Panc1 (cell line): ENCODE data around the gene TBC1D22A.

Experiments
- CTCF ChIP-seq: fragments of 450-650 bp; IDR thresholded peaks from 2 replicates; pipeline ENCODE4 v1.5.1; 2017; ENCODE audit warnings: mild to moderate bottlenecking
- POLR2AphosphoS5 ChIP-seq: IDR thresholded peaks from 2 replicates; pipeline ENCODE4 v1.6.1; 2012; ENCODE audit warnings: mild to moderate bottlenecking, low read depth, low read length, moderate library complexity
- SIN3A ChIP-seq: IDR thresholded peaks from 2 replicates; pipeline ENCODE4 v1.6.1; 2012; ENCODE audit warnings: low read depth, mild to moderate bottlenecking, low read length, moderate library complexity, borderline replicate concordance; ENCODE audit not compliant: insufficient read depth
- TCF7L2 ChIP-seq: IDR thresholded peaks from 2 replicates; pipeline ENCODE4 v1.6.1; 2011; ENCODE audit warnings: mild to moderate bottlenecking, low read depth, low read length, inconsistent platforms
- TF ChIP-seq, protein P1 (sequence below), 2 experiments: IDR thresholded peaks; 2 replicates each; pipeline ENCODE4 v1.6.1; 2011 to 2012; ENCODE audit warnings: low read depth in 2 of 2, control low read depth in 1 of 2, low read length in 1 of 2, mild to moderate bottlenecking in 1 of 2, moderate library complexity in 1 of 2; ENCODE audit not compliant: insufficient read depth in 1 of 2

DNA sequence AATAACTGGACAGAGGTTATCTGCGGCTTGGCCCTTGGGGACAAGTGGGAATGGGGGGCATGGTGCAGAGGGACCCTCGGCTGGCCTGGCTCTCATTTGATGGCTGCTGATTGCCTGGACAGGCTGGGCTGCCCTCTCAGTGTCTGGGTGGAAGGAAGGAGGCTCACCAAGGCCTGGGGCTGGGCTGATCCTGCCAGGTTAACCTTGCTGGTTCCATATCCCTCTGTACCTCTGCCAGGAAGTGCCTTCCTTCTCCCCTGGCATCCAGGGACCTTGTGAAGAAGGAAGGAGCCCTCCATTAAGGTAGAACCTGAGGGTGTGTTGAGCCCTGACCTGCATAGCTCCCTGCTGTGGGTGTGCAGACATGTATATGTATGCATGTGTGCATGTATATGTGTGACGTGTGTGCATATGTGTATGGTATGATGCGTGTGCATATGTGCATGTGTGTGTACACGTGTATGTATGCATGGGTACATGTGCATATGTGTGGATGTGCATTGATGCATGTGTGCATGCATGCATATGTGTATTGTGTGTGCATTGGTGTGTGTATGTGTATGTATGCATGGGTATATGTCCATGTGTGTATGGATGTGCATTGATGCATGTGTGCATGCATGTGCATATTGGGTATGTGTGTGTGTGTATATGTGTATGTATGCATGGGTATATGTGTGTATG, 433.9 kb downstream of the TBC1D22A start:
- TF ChIP-seq CTCF (no peak), POLR2AphosphoS5 (no peak), SIN3A (no peak), TCF7L2 (no peak)
- TF ChIP-seq, protein P1, sequence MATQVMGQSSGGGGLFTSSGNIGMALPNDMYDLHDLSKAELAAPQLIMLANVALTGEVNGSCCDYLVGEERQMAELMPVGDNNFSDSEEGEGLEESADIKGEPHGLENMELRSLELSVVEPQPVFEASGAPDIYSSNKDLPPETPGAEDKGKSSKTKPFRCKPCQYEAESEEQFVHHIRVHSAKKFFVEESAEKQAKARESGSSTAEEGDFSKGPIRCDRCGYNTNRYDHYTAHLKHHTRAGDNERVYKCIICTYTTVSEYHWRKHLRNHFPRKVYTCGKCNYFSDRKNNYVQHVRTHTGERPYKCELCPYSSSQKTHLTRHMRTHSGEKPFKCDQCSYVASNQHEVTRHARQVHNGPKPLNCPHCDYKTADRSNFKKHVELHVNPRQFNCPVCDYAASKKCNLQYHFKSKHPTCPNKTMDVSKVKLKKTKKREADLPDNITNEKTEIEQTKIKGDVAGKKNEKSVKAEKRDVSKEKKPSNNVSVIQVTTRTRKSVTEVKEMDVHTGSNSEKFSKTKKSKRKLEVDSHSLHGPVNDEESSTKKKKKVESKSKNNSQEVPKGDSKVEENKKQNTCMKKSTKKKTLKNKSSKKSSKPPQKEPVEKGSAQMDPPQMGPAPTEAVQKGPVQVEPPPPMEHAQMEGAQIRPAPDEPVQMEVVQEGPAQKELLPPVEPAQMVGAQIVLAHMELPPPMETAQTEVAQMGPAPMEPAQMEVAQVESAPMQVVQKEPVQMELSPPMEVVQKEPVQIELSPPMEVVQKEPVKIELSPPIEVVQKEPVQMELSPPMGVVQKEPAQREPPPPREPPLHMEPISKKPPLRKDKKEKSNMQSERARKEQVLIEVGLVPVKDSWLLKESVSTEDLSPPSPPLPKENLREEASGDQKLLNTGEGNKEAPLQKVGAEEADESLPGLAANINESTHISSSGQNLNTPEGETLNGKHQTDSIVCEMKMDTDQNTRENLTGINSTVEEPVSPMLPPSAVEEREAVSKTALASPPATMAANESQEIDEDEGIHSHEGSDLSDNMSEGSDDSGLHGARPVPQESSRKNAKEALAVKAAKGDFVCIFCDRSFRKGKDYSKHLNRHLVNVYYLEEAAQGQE (IDR thresholded peaks at IDR 0.05; ENCODE audit: insufficient read depth in 1 of 2, low read depth in 2 of 2, low read length in 1 of 2): no peak
